ENCODE data around the gene AHCTF1.

DNA sequence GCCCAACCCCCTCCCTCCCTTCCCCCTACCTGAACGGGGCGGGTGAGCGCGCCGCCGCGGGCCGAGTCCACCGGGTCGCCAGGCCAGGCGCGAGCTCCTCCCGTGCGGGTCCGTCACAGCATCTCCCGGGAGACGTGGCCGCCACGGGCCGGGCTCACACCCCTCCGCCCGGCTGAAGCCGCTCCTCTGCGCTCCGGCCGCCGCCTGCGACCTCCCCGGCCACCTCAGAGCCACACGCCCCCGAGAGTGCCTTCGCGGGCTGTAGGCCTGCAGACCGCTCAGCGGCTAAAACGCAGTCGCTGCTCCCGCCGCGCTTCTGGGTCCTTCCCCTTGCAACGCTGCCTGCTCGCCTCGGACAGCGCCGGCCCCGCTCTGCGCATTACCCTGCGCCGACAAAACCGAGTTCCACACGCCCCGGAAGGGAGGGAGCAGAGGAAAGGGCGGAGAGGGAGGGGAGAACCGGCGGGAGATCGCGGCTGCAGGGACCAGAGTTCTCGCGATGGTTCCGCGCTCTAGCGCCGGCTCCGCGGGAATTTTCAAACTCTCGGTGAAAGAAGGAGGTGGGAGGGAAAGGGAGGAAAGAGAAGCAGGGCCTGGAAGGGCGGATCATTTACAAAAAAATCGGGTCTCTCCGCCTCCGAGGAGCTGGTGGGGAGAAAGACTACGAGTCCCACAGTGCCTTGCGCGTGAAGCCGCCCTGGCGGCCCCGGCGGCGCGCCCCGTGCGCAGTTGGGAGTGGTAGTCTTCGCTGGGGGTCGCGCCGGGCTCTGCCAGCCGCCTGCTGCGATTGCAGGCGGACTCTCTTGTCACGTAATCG is at the start of gene AHCTF1:
- TF ChIP-seq, protein P1, sequence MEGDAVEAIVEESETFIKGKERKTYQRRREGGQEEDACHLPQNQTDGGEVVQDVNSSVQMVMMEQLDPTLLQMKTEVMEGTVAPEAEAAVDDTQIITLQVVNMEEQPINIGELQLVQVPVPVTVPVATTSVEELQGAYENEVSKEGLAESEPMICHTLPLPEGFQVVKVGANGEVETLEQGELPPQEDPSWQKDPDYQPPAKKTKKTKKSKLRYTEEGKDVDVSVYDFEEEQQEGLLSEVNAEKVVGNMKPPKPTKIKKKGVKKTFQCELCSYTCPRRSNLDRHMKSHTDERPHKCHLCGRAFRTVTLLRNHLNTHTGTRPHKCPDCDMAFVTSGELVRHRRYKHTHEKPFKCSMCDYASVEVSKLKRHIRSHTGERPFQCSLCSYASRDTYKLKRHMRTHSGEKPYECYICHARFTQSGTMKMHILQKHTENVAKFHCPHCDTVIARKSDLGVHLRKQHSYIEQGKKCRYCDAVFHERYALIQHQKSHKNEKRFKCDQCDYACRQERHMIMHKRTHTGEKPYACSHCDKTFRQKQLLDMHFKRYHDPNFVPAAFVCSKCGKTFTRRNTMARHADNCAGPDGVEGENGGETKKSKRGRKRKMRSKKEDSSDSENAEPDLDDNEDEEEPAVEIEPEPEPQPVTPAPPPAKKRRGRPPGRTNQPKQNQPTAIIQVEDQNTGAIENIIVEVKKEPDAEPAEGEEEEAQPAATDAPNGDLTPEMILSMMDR (IDR thresholded peaks at IDR 0.05; ENCODE audit: insufficient read depth, low read depth, low read length): no peak
- no peak for TF ChIP-seq EZH2 (IDR thresholded peaks at IDR 0.05; ENCODE audit: insufficient read depth, low read length)
